K562 (cell line): ENCODE results near the gene TCF4. TPM values are rescaled to one million over a fixed set of nuclear protein-coding genes. Genes with fewer than 3 reads are reported as not detected.

Experiments used
- ATAC-seq: fragments of 200-7000 bp; cut with Tn5 transposase; 3 replicates; pipeline ENCODE4 v1.9.1; 2020; ENCODE audit warnings: moderate library complexity
- BruUV-seq: library from RNA; stranded (reverse); fragments of 400-500 nt; replicated peaks from 2 replicates; lab custom pipeline; 2021; lab: Mats Ljungman, UMichigan
- CTCF ChIA-PET: fragments of 300-600 bp; formaldehyde crosslinking; extraction: SDS; loops from one replicate; lab custom pipeline; 2021; ENCODE audit warnings: low intra/inter-chr PET ratio; lab: Yijun Ruan, JAX
- POLR2A ChIA-PET: fragments of 300-600, 350-650 bp; sonication (Branson Sonifier 250); formaldehyde crosslinking; extraction: SDS; loops from one replicate; lab custom pipeline; 2021; ENCODE audit warnings: antibody characterized with exemption, inconsistent platforms; lab: Yijun Ruan, JAX
- DNase-seq, 4 experiments: peaks; one replicate each; pipeline versions ENCODE4 v3.0.0 to v3.0.0-alpha.2; 2011 to 2018; ENCODE audit warnings: low spot score in 3 of 4, mixed read lengths in 3 of 4; ENCODE audit errors: extremely low read depth in 1 of 4
- FAIRE-seq: peaks from 2 replicates; lab custom pipeline; 2011; peaks lifted over from hg19 to GRCh38; lab: Jason Lieb, UNC
- H2AFZ ChIP-seq: 2 replicates; pipeline ENCODE4 v1.6.0; 2011; ENCODE audit warnings: low read depth, low read length, control low read depth, inconsistent platforms
- H3K27ac ChIP-seq: fragments of 200-600 bp; 3 replicates; pipeline ENCODE4 v1.8.0; 2011; ENCODE audit warnings: low read depth, mild to moderate bottlenecking, control low read depth, inconsistent platforms, low read length, moderate library complexity, mixed read lengths; ENCODE audit errors: extremely low read depth
- H3K27me3 ChIP-seq, 2 experiments: fragments of 300-600 bp in 1 of 2; 2 replicates in 1 of 2; 3 replicates in 1 of 2; pipeline versions ENCODE4 v1.6.0 to v1.8.0; 2011; ENCODE audit warnings: inconsistent platforms in 2 of 2, low read length in 2 of 2, mild to moderate bottlenecking in 1 of 2, mixed read lengths in 1 of 2, moderate library complexity in 1 of 2; ENCODE audit not compliant: control insufficient read depth in 2 of 2, insufficient read depth in 2 of 2
- H3K36me3 ChIP-seq: fragments of 300-600 bp; 3 replicates; pipeline ENCODE4 v1.8.0; 2011; ENCODE audit warnings: mild to moderate bottlenecking, low read length, inconsistent platforms; ENCODE audit not compliant: control insufficient read depth, insufficient read depth
- H3K4me1 ChIP-seq, 2 experiments: fragments of 200-600 bp in 1 of 2; replicated peaks in 1 of 2; 2 replicates in 1 of 2; 3 replicates in 1 of 2; pipeline versions ENCODE4 v1.5.1 to v1.8.0; 2011; ENCODE audit warnings: inconsistent platforms in 2 of 2, low read length in 2 of 2, mild to moderate bottlenecking in 1 of 2, mixed read lengths in 1 of 2, moderate library complexity in 1 of 2; ENCODE audit not compliant: control insufficient read depth in 2 of 2, insufficient read depth in 2 of 2
- H3K4me2 ChIP-seq: 2 replicates; pipeline ENCODE4 v1.6.1; 2011; ENCODE audit warnings: low read length, control low read depth, inconsistent platforms, mixed read lengths; ENCODE audit not compliant: insufficient read depth
- H3K4me3 ChIP-seq: fragments of 200-600 bp; sonication (generic), shearing (Covaris generic); 2 replicates; pipeline ENCODE4 v1.5.1; 2016; ENCODE audit warnings: control low read depth, inconsistent platforms
- H3K79me2 ChIP-seq: fragments of 200-600 bp; 3 replicates; pipeline ENCODE4 v1.8.0; 2011; ENCODE audit warnings: low read length, inconsistent platforms; ENCODE audit not compliant: control insufficient read depth, insufficient read depth
- H3K9ac ChIP-seq, 2 experiments: 2 replicates each; pipeline versions ENCODE4 v1.6.0 to v1.6.1; 2011; ENCODE audit warnings: low read depth in 2 of 2, low read length in 2 of 2, control low read depth in 1 of 2, inconsistent platforms in 1 of 2, mild to moderate bottlenecking in 1 of 2, mixed read lengths in 1 of 2; ENCODE audit not compliant: insufficient read depth in 1 of 2
- H3K9me1 ChIP-seq: one replicate; pipeline ENCODE4 v1.6.0; 2011; ENCODE audit warnings: inconsistent platforms, mild to moderate bottlenecking, low read length, moderate library complexity; ENCODE audit not compliant: control insufficient read depth, insufficient read depth
- H3K9me3 ChIP-seq: replicated peaks from 2 replicates; pipeline ENCODE4 v1.5.1; 2011; ENCODE audit warnings: low read depth, low read length, inconsistent platforms; ENCODE audit not compliant: control insufficient read depth, insufficient read depth
- H4K20me1 ChIP-seq: replicated peaks from 2 replicates; pipeline ENCODE4 v1.6.1; 2011; ENCODE audit warnings: low read length, inconsistent platforms, mixed read lengths; ENCODE audit not compliant: control insufficient read depth, insufficient read depth
- ARID3B ChIP-seq: fragments of 250-450 bp; sonication (Bioruptor Pico); IDR thresholded peaks from 2 replicates; pipeline ENCODE4 v1.4.0; 2020; ENCODE audit warnings: borderline replicate concordance
- CEBPB ChIP-seq: fragments of 450-650 bp; IDR thresholded peaks from 2 replicates; pipeline ENCODE4 v1.6.1; 2016; ENCODE audit warnings: missing genetic modification characterization, missing compliant biosample characterization
- CEBPG ChIP-seq, 3 experiments: fragments of 200-800 bp in 1 of 3; sonication (Bioruptor generic) in 1 of 3; sonication (generic) in 1 of 3; formaldehyde crosslinking in 1 of 3; IDR thresholded peaks in 2 of 3; conservative IDR thresholded peaks in 1 of 3; 2 replicates each; pipeline versions ENCODE4 v1.6.1 to v1.8.0; 2016 to 2022; ENCODE audit warnings: missing compliant biosample characterization in 2 of 3, missing genetic modification characterization in 2 of 3, mild to moderate bottlenecking in 1 of 3, missing genetic modification reagents in 1 of 3
- DNMT1 ChIP-seq: fragments of 450-650 bp; IDR thresholded peaks from 2 replicates; pipeline ENCODE4 v1.6.1; 2016; ENCODE audit warnings: antibody characterized with exemption, mild to moderate bottlenecking
- TFE3 ChIP-seq: fragments of 450-650 bp; formaldehyde crosslinking; IDR thresholded peaks from 2 replicates; pipeline ENCODE4 v1.4.0; 2020; ENCODE audit warnings: mild to moderate bottlenecking, mixed read lengths
- WGBS: fragments of 100-300 bp; shearing (Covaris generic); methylation state at CpG from one replicate; pipeline ENCODE4 v1.1.6; 2016; ENCODE audit warnings: low coverage, mixed read lengths; ENCODE audit not compliant: insufficient coverage; ENCODE audit errors: missing lambda C conversion rate; 5-methylcytosine and 5-hydroxymethylcytosine counted together
- in situ Hi-C: fragments of 300-500 bp; cut with MboI; formaldehyde crosslinking; loops from 4 replicates; pipeline ENCODE4 v1.15.0; 2018; ENCODE audit warnings: inconsistent platforms, mixed read lengths
- intact Hi-C: fragments of 100-400 bp; cut with micrococcal nuclease; formaldehyde crosslinking; loops from 2 replicates; pipeline ENCODE4 v1.14.2; 2022
- polyA plus RNA-seq, 8 experiments: library from polyadenylated mRNA; depleted of rRNA in 4 of 8; stranded (reverse) in 5 of 8; unstranded in 3 of 8; fragments of >200 nt; fragmentation: Nextera tagmentation in 2 of 8; fragmentation: Illumina TruSeq in 1 of 8; extraction: Ambion mirVana in 2 of 8; extraction: Trizol in 1 of 8; gene quantifications; 2 replicates each; pipeline versions ENCODE4 v1.2.1 to v1.2.3, GENCODE V29; 2011 to 2014; ENCODE audit warnings: inconsistent platforms in 1 of 8, missing spikeins in 1 of 8
- total RNA-seq, 7 experiments: library from RNA; depleted of rRNA in 6 of 7; stranded (reverse); fragments of >200 nt in 6 of 7; fragmentation: Illumina TruSeq in 2 of 7; extraction: Trizol in 2 of 7; gene quantifications; 2 replicates each; pipeline versions ENCODE4 v1.2.1 to v1.2.3, GENCODE V29; 2011 to 2021; ENCODE audit warnings: low replicate concordance in 1 of 7

TCF4 gene
- total and polyA plus RNA-seq, 9 of the 15 experiments (the other 6 are each of a cell fraction or from before 2014, with no cell fraction given) = 4.8 to 24.7 (median 15.2) TPM

GRCh38 chr18:55634545-55634944 lies 46.6 kb upstream of the TCF4 start:
- intact Hi-C loops (no loop called here), in situ Hi-C loops (no loop called here)
- no TSS peak for BruUV-seq
- no peak for FAIRE-seq
- WGBS = 57% methylated on average over 3 of the region's 3 CpGs
- Histone ChIP-seq H3K27me3 (no peaks in the 10 kb centered on the region), H3K79me2 (no peaks in the 10 kb centered on the region), H3K27ac (no peak overlapping the region), H3K9me3 (no peaks in the 10 kb centered on the region), H2AFZ (peak overlapping the region; percentile 64), H3K4me3 (no peak overlapping the region), H3K4me1 (0 out of 5 replicates have a peak, but pooled peaks cover 0 to 6% of the 10 kb centered on the region in 2 experiments), H3K9ac (no peak overlapping the region), H3K36me3 (no peaks in the 10 kb centered on the region), H3K9me1 (no peaks in the 10 kb centered on the region), H4K20me1 (no peaks in the 10 kb centered on the region), H3K4me2 (no peak overlapping the region)
- TF ChIP-seq ARID3B (CRISPR knock-in tag) (no peak), CEBPG (CRISPR knock-in tag; IDR thresholded peaks at IDR 0.05) (no peak), CEBPG (tag; conservative IDR thresholded peaks at IDR 0.05 in 1 of 2, IDR thresholded peaks at IDR 0.05 in 1 of 2) (peak; percentile 30 to 62; a peak in 3 of 4 replicates), TFE3 (CRISPR knock-in tag) (peak; percentile 64), CEBPB (tag) (peak; percentile 52; the same call in 1 of the 2 replicates), DNMT1 (no peak)
- no peak for DNase-seq
- ATAC-seq = no peak
- POLR2A ChIA-PET = no interaction called here
- CTCF ChIA-PET = no interaction called here
